SK-N-SH (cell line): ENCODE data around the gene CST6. TPM values are rescaled to one million over a fixed set of nuclear protein-coding genes. Genes with fewer than 3 reads are reported as not detected.

Experiments used
- CHD2 ChIP-seq: fragments of 150-350 bp; IDR thresholded peaks from 2 replicates; pipeline ENCODE4 v1.6.1; 2018; ENCODE audit warnings: low read length; ENCODE audit not compliant: partially characterized antibody
- polyA plus RNA-seq, 3 experiments: library from polyadenylated mRNA; depleted of rRNA; stranded (reverse); fragments of >200 nt; gene quantifications; 2 replicates each; pipeline ENCODE4 v1.2.3, GENCODE V29; 2012
- TF ChIP-seq, protein P1 (sequence below): IDR thresholded peaks from 2 replicates; pipeline ENCODE4 v1.6.1; 2012; ENCODE audit warnings: mild to moderate bottlenecking, low read depth, low read length, moderate library complexity

Gene CST6
- polyA plus RNA-seq, 1 of the 3 experiments (the other 2 are of a cell fraction), result 0.90 TPM

- TF ChIP-seq, protein P1, sequence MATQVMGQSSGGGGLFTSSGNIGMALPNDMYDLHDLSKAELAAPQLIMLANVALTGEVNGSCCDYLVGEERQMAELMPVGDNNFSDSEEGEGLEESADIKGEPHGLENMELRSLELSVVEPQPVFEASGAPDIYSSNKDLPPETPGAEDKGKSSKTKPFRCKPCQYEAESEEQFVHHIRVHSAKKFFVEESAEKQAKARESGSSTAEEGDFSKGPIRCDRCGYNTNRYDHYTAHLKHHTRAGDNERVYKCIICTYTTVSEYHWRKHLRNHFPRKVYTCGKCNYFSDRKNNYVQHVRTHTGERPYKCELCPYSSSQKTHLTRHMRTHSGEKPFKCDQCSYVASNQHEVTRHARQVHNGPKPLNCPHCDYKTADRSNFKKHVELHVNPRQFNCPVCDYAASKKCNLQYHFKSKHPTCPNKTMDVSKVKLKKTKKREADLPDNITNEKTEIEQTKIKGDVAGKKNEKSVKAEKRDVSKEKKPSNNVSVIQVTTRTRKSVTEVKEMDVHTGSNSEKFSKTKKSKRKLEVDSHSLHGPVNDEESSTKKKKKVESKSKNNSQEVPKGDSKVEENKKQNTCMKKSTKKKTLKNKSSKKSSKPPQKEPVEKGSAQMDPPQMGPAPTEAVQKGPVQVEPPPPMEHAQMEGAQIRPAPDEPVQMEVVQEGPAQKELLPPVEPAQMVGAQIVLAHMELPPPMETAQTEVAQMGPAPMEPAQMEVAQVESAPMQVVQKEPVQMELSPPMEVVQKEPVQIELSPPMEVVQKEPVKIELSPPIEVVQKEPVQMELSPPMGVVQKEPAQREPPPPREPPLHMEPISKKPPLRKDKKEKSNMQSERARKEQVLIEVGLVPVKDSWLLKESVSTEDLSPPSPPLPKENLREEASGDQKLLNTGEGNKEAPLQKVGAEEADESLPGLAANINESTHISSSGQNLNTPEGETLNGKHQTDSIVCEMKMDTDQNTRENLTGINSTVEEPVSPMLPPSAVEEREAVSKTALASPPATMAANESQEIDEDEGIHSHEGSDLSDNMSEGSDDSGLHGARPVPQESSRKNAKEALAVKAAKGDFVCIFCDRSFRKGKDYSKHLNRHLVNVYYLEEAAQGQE, result no peak
- TF ChIP-seq CHD2, result no peak
Measured at GRCh38 chr11:66062408-66062807, 50.6 kb downstream of the CST6 start (continued).

Other genes with a start within 250 kb of the CST6 start
- gene AP5B1, start 231.0 kb upstream of the CST6 start, polyA plus RNA-seq (2012; rRNA removed), result 3.8 and 4.6 TPM in 2 replicates
- gene OVOL1, start 224.9 kb upstream of the CST6 start, polyA plus RNA-seq (2012; rRNA removed), result not detected in 2 replicates
- 0.81 and 1.0 TPM in 2 replicates for gene SNX32, start 178.0 kb upstream of the CST6 start, polyA plus RNA-seq (2012; rRNA removed)
- gene CFL1, start 153.8 kb upstream of the CST6 start, polyA plus RNA-seq (2012; rRNA removed), result 2,761 and 4,252 TPM in 2 replicates
- 39.7 and 58.2 TPM in 2 replicates for gene MUS81, start 151.6 kb upstream of the CST6 start, polyA plus RNA-seq (2012; rRNA removed)
- 194 and 203 TPM in 2 replicates for gene EFEMP2, start 139.2 kb upstream of the CST6 start, polyA plus RNA-seq (2012; rRNA removed)
- 0.49 and 0.68 TPM in 2 replicates for gene CTSW, start 132.2 kb upstream of the CST6 start, polyA plus RNA-seq (2012; rRNA removed)
- 159 and 190 TPM in 2 replicates for gene FIBP, start 123.5 kb upstream of the CST6 start, polyA plus RNA-seq (2012; rRNA removed)
- gene CCDC85B, start 121.3 kb upstream of the CST6 start, polyA plus RNA-seq (2012; rRNA removed), result 34.2 and 52.8 TPM in 2 replicates
- 17.9 and 30.1 TPM in 2 replicates for gene FOSL1, start 111.6 kb upstream of the CST6 start, polyA plus RNA-seq (2012; rRNA removed)
- 54.4 and 65.3 TPM in 2 replicates for gene C11orf68, start 92.9 kb upstream of the CST6 start, polyA plus RNA-seq (2012; rRNA removed)
- 309 and 464 TPM in 2 replicates for gene DRAP1, start 92.6 kb upstream of the CST6 start, polyA plus RNA-seq (2012; rRNA removed)
- gene TSGA10IP, start 66.5 kb upstream of the CST6 start, polyA plus RNA-seq (2012; rRNA removed), result not detected in 2 replicates
- 39.2 and 73.6 TPM in 2 replicates for gene SART1, start 50.3 kb upstream of the CST6 start, polyA plus RNA-seq (2012; rRNA removed)
- 28.9 and 31.4 TPM in 2 replicates for gene EIF1AD, start 9.9 kb upstream of the CST6 start, polyA plus RNA-seq (2012; rRNA removed)
- gene BANF1, start 9.5 kb upstream of the CST6 start, polyA plus RNA-seq (2012; rRNA removed), result 311 and 382 TPM in 2 replicates
- 1.9 and 2.2 TPM in 2 replicates for gene CATSPER1, start 14.5 kb downstream of the CST6 start, polyA plus RNA-seq (2012; rRNA removed)
- 1.9 and 3.2 TPM in 2 replicates for gene GAL3ST3, start 37.2 kb downstream of the CST6 start, polyA plus RNA-seq (2012; rRNA removed)
- gene SF3B2, start 40.4 kb downstream of the CST6 start, polyA plus RNA-seq (2012; rRNA removed), result 90.9 and 128 TPM in 2 replicates
- gene PACS1, start 58.3 kb downstream of the CST6 start, polyA plus RNA-seq (2012; rRNA removed), result 24.8 and 37.3 TPM in 2 replicates
- 36.4 and 39.0 TPM in 2 replicates for gene KLC2, start 245.7 kb downstream of the CST6 start, polyA plus RNA-seq (2012; rRNA removed)